Type B pancreatic cell (in vitro differentiated cells): ENCODE data around the gene OSBPL2. TPM values are rescaled to one million over a fixed set of nuclear protein-coding genes. Genes with fewer than 3 reads are reported as not detected.

Experiments used
- DNase-seq: peaks from one replicate; pipeline ENCODE4 v3.0.0; 2021; ENCODE audit warnings: mixed read lengths; ENCODE audit not compliant: unreplicated experiment; ENCODE audit errors: extremely low spot score
- H3K27ac Mint-ChIP-seq: 2 replicates; pipeline ENCODE4 v1.8.0; 2021; ENCODE audit warnings: mild to moderate bottlenecking, mixed read lengths
- H3K27me3 Mint-ChIP-seq: 2 replicates; pipeline ENCODE4 v1.8.0; 2021; ENCODE audit warnings: mixed read lengths
- H3K36me3 Mint-ChIP-seq: 2 replicates; pipeline ENCODE4 v1.8.0; 2021; ENCODE audit warnings: mixed read lengths
- H3K4me1 Mint-ChIP-seq: one replicate; pipeline ENCODE4 v1.8.0; 2021; ENCODE audit warnings: mixed read lengths; ENCODE audit not compliant: unreplicated experiment
- H3K4me3 Mint-ChIP-seq: 2 replicates; pipeline ENCODE4 v1.8.0; 2021; ENCODE audit warnings: mild to moderate bottlenecking, mixed read lengths
- H3K9me3 Mint-ChIP-seq: 2 replicates; pipeline ENCODE4 v1.8.0; 2021; ENCODE audit warnings: mixed read lengths
- total RNA-seq: library from RNA; stranded (reverse); gene quantifications from 2 replicates; pipeline ENCODE4 v1.2.1, GENCODE V29; 2021; ENCODE audit warnings: low replicate concordance
- TF ChIP-seq, protein P1 (sequence below): fragments of 200-600 bp; sonication (generic); conservative IDR thresholded peaks from 2 replicates; pipeline ENCODE4 v1.5.0; 2021; ENCODE audit warnings: antibody characterized with exemption, mild to moderate bottlenecking

The OSBPL2 gene
- total RNA-seq, 1 donor from 2014 or later = 43.7 TPM

DNA sequence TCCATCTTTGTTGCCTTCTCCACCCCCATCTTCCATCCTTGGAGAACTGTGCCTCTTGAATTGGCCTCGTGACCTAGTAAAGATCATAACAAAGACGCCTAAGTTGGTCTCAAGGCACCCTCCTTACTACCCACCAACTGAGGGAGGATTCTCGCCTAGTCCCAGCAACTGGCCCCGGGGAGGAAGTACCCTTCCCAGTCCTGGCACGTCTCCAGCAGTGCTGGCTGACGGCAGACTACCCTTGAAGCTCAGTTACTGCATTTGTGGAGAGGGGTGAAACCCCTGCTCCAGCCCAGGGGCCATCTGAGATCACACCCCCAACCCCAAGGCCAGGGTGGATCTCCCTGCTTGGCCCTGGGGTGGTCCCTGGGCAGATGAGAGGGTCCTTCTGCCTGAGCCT lies 2.1 kb upstream of the OSBPL2 start:
- H3K27me3 Mint-ChIP-seq = no peaks in the 10 kb centered on the region
- H3K27ac Mint-ChIP-seq = no peak overlapping the region
- no peaks in the 10 kb centered on the region for H3K9me3 Mint-ChIP-seq
- DNase-seq = no peak
- TF ChIP-seq, protein P1, sequence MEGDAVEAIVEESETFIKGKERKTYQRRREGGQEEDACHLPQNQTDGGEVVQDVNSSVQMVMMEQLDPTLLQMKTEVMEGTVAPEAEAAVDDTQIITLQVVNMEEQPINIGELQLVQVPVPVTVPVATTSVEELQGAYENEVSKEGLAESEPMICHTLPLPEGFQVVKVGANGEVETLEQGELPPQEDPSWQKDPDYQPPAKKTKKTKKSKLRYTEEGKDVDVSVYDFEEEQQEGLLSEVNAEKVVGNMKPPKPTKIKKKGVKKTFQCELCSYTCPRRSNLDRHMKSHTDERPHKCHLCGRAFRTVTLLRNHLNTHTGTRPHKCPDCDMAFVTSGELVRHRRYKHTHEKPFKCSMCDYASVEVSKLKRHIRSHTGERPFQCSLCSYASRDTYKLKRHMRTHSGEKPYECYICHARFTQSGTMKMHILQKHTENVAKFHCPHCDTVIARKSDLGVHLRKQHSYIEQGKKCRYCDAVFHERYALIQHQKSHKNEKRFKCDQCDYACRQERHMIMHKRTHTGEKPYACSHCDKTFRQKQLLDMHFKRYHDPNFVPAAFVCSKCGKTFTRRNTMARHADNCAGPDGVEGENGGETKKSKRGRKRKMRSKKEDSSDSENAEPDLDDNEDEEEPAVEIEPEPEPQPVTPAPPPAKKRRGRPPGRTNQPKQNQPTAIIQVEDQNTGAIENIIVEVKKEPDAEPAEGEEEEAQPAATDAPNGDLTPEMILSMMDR = no peak
- peaks cover 5% of the 10 kb centered on the region for H3K4me1 Mint-ChIP-seq
- no peak overlapping the region for H3K4me3 Mint-ChIP-seq
- H3K36me3 Mint-ChIP-seq = no peaks in the 10 kb centered on the region

DNA sequence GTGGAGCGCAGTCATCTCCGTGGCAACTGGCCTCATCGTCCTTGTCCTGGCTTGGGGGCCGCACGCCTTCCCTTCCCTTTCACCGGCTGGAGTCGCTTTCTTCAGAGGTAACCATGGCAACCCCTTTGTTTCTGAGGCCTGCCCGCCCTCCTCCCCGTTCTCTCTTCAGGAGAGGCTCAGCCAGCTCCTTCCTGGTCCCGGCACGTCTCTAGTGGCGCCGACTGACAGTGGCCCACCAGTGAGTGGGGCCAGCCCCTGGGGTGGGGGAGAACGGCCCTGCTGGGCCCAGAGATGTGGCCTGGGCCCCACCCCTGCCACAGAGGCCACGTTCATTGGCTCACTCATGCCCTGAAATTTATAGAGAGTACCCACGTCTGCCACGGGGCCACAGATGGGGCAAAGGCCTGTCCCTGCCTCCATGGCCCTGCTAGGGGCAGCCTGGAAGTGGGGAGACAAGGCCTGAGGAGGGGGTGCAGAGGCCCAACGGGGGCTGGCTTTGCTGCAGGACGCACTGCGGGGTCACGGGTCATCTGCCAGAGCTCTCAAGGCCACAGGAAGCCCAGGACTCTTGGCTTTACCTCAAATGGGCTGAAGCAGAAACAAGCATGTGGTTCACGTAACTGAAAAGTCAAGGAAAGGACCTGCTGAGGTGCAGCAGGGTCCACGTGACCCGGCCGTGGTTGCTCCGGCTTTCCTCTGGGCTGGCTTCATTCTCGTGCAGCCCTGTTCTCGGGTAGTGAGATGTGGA lies 1.4 kb upstream of the OSBPL2 start:
- H3K36me3 Mint-ChIP-seq = no peaks in the 10 kb centered on the region
- H3K9me3 Mint-ChIP-seq = no peaks in the 10 kb centered on the region
- H3K27ac Mint-ChIP-seq = no peak overlapping the region
- DNase-seq = no peak
- H3K27me3 Mint-ChIP-seq = no peaks in the 10 kb centered on the region
- H3K4me3 Mint-ChIP-seq = no peak overlapping the region
- peaks cover 12% of the 10 kb centered on the region for H3K4me1 Mint-ChIP-seq
- TF ChIP-seq, protein P1 = no peak

DNA sequence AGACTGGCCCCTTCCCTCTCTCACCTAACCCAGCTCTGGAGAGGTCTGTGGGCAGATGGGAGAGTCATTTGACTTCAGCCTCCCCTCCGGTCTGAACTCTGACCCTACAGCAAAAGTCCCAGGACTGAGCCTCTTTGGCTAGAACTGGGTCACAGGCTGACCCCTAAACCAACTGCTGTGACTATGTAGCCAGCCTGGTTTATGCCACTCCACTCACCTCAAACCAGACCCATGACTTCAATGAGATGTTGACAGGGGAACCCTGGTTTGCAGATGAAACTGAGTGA lies 864 bp upstream of the OSBPL2 start:
- peaks cover 15% of the 10 kb centered on the region for H3K4me1 Mint-ChIP-seq
- peak overlapping the region; percentile 91 for H3K27ac Mint-ChIP-seq
- H3K36me3 Mint-ChIP-seq = no peaks in the 10 kb centered on the region
- TF ChIP-seq, protein P1 = no peak
- no peaks in the 10 kb centered on the region for H3K9me3 Mint-ChIP-seq
- DNase-seq = no peak
- H3K4me3 Mint-ChIP-seq = peak overlapping the region; percentile 85
- no peaks in the 10 kb centered on the region for H3K27me3 Mint-ChIP-seq

DNA sequence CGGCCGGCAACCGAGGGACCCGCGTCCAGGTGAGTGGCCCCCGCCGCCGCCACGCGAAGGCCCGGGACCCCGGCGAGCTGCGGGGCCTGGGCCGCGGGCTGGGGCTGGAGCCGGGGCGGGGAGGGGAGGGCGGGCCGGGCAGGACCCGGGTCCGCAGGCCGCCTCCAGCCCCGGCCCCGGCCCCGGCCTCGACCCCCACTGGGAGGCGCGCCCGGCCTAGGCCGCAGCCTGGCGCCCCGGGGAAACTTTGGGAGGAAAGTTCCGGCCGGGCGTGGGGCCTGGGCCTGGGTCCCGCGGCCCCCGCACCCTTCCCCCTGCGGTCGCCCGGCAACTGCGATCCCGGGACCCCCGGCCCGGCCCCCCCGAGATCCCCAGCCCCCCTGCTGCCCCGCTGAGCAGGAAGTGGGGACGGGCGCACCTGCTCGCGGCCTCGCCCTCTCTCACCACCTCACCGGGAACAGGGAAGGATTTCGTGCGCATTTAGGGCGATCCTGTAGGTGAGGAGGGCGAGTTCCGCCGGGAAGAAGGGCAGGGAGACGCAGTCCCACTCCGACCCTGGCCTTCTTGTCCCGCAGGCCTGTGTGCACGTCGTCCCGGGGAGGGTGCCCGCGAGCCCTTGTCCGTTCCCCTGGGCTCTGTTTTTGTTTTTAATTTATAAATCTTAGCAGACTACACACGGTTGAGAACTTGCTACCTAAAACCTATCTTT lies 402 bp downstream of the OSBPL2 start:
- H3K36me3 Mint-ChIP-seq = no peaks in the 10 kb centered on the region
- H3K4me3 Mint-ChIP-seq = peak overlapping the region; percentile 90
- TF ChIP-seq, protein P1 = no peak
- H3K27ac Mint-ChIP-seq = peak overlapping the region; percentile 89
- peaks cover 18% of the 10 kb centered on the region for H3K4me1 Mint-ChIP-seq
- peak; percentile 71 for DNase-seq
- no peaks in the 10 kb centered on the region for H3K9me3 Mint-ChIP-seq
- no peaks in the 10 kb centered on the region for H3K27me3 Mint-ChIP-seq

GRCh38 chr20:62239278-62239879 lies 1.1 kb downstream of the OSBPL2 start:
- Mint-ChIP-seq H3K27ac (peak overlapping the region; percentile 89), H3K4me3 (peak overlapping the region; percentile 90), H3K4me1 (peaks cover 18% of the 10 kb centered on the region), H3K9me3 (no peaks in the 10 kb centered on the region), H3K36me3 (no peaks in the 10 kb centered on the region), H3K27me3 (no peaks in the 10 kb centered on the region)
- TF ChIP-seq, protein P1 = no peak
- DNase-seq = peak; percentile 71
